ENCODE measurements around the gene TMEM219. TPM values are rescaled to one million over a fixed set of nuclear protein-coding genes. Genes with fewer than 3 reads are reported as not detected.

The TMEM219 gene
- total RNA-seq, 2 donors from 2014 or later, result 122 to 136 TPM

DNA sequence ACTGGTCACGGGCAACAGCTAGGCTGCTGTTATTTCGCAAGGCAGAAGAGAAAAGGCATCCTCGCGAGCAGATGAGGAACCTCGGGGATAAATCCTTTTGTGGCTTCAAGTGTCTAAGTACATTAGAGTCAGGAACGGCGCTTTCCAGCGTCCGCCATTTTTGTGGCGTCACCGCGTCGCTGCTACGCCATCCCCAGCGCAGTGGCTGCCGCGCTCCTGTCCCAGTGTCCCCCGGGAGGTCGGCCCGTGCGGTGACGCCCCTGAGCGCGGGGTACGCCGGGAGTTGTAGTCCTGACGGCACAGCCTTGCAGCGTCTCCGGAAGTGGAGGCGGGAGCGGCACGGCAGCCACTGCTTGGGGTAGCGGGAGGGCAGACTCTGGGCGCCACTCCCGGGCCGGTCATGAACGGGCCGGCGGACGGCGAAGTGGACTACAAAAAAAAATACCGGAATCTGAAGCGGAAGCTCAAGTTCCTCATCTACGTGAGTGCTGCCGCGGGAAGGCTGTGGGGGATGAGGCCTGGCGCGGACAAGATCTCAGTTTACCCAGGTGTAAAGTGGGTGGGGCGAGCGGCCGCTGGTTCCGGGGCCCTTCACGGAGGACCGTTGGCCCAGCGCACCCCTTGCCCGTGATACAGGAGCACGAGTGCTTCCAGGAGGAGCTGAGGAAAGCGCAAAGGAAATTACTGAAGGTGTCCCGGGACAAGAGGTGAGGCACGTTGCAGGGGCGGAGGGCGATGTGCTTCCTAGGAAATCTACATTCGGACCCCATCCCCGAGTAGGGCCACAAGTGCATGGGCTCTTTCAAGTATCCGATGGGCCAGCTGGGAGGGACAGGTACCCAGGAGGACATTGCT, 34.3 kb downstream of the TMEM219 start, which contains the start of gene INO80E:
Gene INO80E (plus strand): TSS at position 331 of the 855 bp plus-strand sequence. CDS start 70 bp downstream, at position 401.
- no peaks in the 10 kb centered on the region for H3K4me1 ChIP-seq (ENCODE audit: control insufficient read depth, insufficient read depth, low read length)
- H3K27ac ChIP-seq (ENCODE audit: low read depth, low read length), result peak within 1 kb of the TSS; percentile 78
- peak within 1 kb of the TSS; percentile 97 for H3K4me3 Mint-ChIP-seq
- 0% methylated on average over 50 to 65 of the region's 65 CpGs for WGBS, 2 experiments (ENCODE audit: insufficient coverage in 1 of 2, insufficient read length in 1 of 2)
- peak within 1 kb of the TSS; percentile 98 for H3K27ac Mint-ChIP-seq
- H3K27me3 Mint-ChIP-seq (ENCODE audit: insufficient read depth), result no peaks in the 10 kb centered on the region
- no peaks in the 10 kb centered on the region for H3K9me3 ChIP-seq (ENCODE audit: control insufficient read depth, low read length)
- H3K9me3 Mint-ChIP-seq, result no peaks in the 10 kb centered on the region
- DNase-seq, result peak; percentile 100
- H3K36me3 ChIP-seq (ENCODE audit: control insufficient read depth, insufficient read depth, low read length), result peaks cover 30% of the 10 kb centered on the region
- TF ChIP-seq, protein P1, sequence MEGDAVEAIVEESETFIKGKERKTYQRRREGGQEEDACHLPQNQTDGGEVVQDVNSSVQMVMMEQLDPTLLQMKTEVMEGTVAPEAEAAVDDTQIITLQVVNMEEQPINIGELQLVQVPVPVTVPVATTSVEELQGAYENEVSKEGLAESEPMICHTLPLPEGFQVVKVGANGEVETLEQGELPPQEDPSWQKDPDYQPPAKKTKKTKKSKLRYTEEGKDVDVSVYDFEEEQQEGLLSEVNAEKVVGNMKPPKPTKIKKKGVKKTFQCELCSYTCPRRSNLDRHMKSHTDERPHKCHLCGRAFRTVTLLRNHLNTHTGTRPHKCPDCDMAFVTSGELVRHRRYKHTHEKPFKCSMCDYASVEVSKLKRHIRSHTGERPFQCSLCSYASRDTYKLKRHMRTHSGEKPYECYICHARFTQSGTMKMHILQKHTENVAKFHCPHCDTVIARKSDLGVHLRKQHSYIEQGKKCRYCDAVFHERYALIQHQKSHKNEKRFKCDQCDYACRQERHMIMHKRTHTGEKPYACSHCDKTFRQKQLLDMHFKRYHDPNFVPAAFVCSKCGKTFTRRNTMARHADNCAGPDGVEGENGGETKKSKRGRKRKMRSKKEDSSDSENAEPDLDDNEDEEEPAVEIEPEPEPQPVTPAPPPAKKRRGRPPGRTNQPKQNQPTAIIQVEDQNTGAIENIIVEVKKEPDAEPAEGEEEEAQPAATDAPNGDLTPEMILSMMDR (conservative IDR thresholded peaks at IDR 0.05), result no peak
- H3K4me3 ChIP-seq (ENCODE audit: low read length), result peak within 1 kb of the TSS; percentile 98
- H3K4me1 Mint-ChIP-seq, result peaks cover 7% of the 10 kb centered on the region
- no peaks in the 10 kb centered on the region for H3K27me3 ChIP-seq (ENCODE audit: control insufficient read depth, insufficient read depth, low read length, poor library complexity, severe bottlenecking)
- H3K36me3 Mint-ChIP-seq (ENCODE audit: low read depth), result peaks cover 32% of the 10 kb centered on the region
- peak within 1 kb of the TSS; percentile 93 for H3K9ac ChIP-seq (ENCODE audit: extremely low read depth, low read length, poor library complexity, severe bottlenecking)

DNA sequence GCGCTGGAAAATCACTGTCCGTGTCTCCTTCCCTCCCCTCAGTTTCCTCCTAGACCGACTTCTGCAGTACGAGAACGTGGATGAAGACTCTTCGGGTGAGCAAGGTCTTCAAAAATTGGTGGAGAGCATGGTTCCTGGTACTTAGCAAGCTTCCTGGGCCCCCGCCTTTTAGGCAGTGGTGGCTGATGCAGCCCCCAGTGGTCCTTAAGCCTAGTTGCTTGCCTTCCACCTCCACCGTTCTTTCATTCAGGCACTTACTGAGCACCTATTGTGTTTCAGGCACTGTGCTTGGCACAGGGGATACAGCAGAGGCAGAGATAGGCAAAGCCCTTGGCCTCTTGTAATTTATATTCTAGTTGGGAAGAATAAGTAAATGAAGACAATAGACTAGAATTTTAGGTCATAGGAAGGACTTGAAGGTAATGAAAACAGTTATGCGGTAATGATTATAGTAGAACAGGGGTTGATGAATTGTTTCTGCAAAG, 34.9 kb downstream of the TMEM219 start:
- H3K27me3 ChIP-seq (ENCODE audit: control insufficient read depth, insufficient read depth, low read length, poor library complexity, severe bottlenecking), result no peaks in the 10 kb centered on the region
- H3K4me3 Mint-ChIP-seq, result peak overlapping the region; percentile 97
- WGBS, 2 experiments (ENCODE audit: insufficient coverage in 1 of 2, insufficient read length in 1 of 2), result 47 to 70% methylated on average over 2 to 9 of the region's 9 CpGs
- H3K36me3 Mint-ChIP-seq (ENCODE audit: low read depth), result peaks cover 33% of the 10 kb centered on the region
- H3K9ac ChIP-seq (ENCODE audit: extremely low read depth, low read length, poor library complexity, severe bottlenecking), result peak overlapping the region; percentile 93
- H3K9me3 ChIP-seq (ENCODE audit: control insufficient read depth, low read length), result no peaks in the 10 kb centered on the region
- peak overlapping the region; percentile 98 for H3K4me3 ChIP-seq (ENCODE audit: low read length)
- H3K27me3 Mint-ChIP-seq (ENCODE audit: insufficient read depth), result no peaks in the 10 kb centered on the region
- H3K27ac Mint-ChIP-seq, result peak overlapping the region; percentile 98
- peaks cover 30% of the 10 kb centered on the region for H3K36me3 ChIP-seq (ENCODE audit: control insufficient read depth, insufficient read depth, low read length)
- H3K9me3 Mint-ChIP-seq, result no peaks in the 10 kb centered on the region
- no peaks in the 10 kb centered on the region for H3K4me1 ChIP-seq (ENCODE audit: control insufficient read depth, insufficient read depth, low read length)
- H3K4me1 Mint-ChIP-seq, result peaks cover 7% of the 10 kb centered on the region
- DNase-seq, result no peak
- no peak overlapping the region for H3K27ac ChIP-seq (ENCODE audit: low read depth, low read length)
- TF ChIP-seq, protein P1 (conservative IDR thresholded peaks at IDR 0.05), result no peak

DNA sequence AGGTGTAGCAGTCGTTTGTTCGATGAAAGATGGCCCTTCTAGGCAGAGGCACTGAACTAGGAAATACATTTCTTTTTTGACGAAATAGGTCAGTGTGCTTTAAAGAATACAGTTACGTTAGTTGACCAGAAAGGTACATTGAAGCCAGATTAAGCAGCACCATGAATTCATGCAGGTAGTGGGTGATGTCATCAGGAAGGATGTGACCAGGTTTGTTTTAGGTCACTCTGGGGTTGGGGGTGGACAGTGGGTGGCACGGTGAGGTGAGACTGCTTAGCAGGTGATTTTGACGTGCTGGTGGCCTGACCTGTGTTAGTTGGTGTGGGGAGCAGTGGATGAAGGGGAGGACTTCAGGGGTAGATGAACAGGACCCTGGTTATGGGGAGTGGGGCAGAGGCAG, 37.7 kb downstream of the TMEM219 start:
- Mint-ChIP-seq H3K27me3 (ENCODE audit: insufficient read depth) (no peaks in the 10 kb centered on the region), H3K4me1 (peaks cover 2% of the 10 kb centered on the region), H3K4me3 (no peak overlapping the region), H3K36me3 (ENCODE audit: low read depth) (peaks cover 35% of the 10 kb centered on the region), H3K27ac (peak overlapping the region; percentile 6), H3K9me3 (no peaks in the 10 kb centered on the region)
- no peak overlapping the region for H3K4me3 ChIP-seq (ENCODE audit: low read length)
- no peak for DNase-seq
- no peaks in the 10 kb centered on the region for H3K9me3 ChIP-seq (ENCODE audit: control insufficient read depth, low read length)
- TF ChIP-seq, protein P1 (conservative IDR thresholded peaks at IDR 0.05), result no peak
- WGBS, 2 experiments (ENCODE audit: insufficient coverage in 1 of 2, insufficient read length in 1 of 2), result 95 to 99% methylated on average over 5 to 6 of the region's 6 CpGs
- no peaks in the 10 kb centered on the region for H3K27me3 ChIP-seq (ENCODE audit: control insufficient read depth, insufficient read depth, low read length, poor library complexity, severe bottlenecking)
- H3K27ac ChIP-seq (ENCODE audit: low read depth, low read length), result no peak overlapping the region
- no peak overlapping the region for H3K9ac ChIP-seq (ENCODE audit: extremely low read depth, low read length, poor library complexity, severe bottlenecking)
- no peaks in the 10 kb centered on the region for H3K4me1 ChIP-seq (ENCODE audit: control insufficient read depth, insufficient read depth, low read length)
- H3K36me3 ChIP-seq (ENCODE audit: control insufficient read depth, insufficient read depth, low read length), result peaks cover 24% of the 10 kb centered on the region
